Hepatocyte (in vitro differentiated cells): ENCODE data around the gene PDCD6IP. TPM values are rescaled to one million over a fixed set of nuclear protein-coding genes. Genes with fewer than 3 reads are reported as not detected.

Source experiments
- DNase-seq: peaks from one replicate; pipeline ENCODE4 v3.0.0-alpha.2; 2016; ENCODE audit warnings: low spot score
- H2AFZ ChIP-seq: fragments of 200-600 bp; sonication (generic); 2 replicates; pipeline ENCODE4 v1.6.0; 2016; ENCODE audit warnings: antibody characterized with exemption, mild to moderate bottlenecking
- H3K27ac ChIP-seq: fragments of 200-600 bp; sonication (generic); 2 replicates; pipeline ENCODE4 v1.5.1; 2016; ENCODE audit warnings: mild to moderate bottlenecking
- H3K27me3 ChIP-seq: fragments of 200-600 bp; sonication (generic); 2 replicates; pipeline ENCODE4 v1.6.1; 2016
- H3K36me3 ChIP-seq: fragments of 200-600 bp; sonication (generic); replicated peaks from 2 replicates; pipeline ENCODE4 v1.5.1; 2016; ENCODE audit warnings: low read depth; ENCODE audit not compliant: insufficient read depth
- H3K4me1 ChIP-seq: fragments of 200-600 bp; sonication (generic); 2 replicates; pipeline ENCODE4 v1.5.1; 2016; ENCODE audit warnings: mild to moderate bottlenecking, moderate library complexity; ENCODE audit not compliant: insufficient read depth
- H3K4me2 ChIP-seq: fragments of 200-600 bp; sonication (generic); 2 replicates; pipeline ENCODE4 v1.6.0; 2016
- H3K4me3 ChIP-seq: fragments of 200-600 bp; sonication (generic); 2 replicates; pipeline ENCODE4 v1.5.1; 2016; ENCODE audit warnings: mild to moderate bottlenecking
- H3K79me2 ChIP-seq: fragments of 200-600 bp; sonication (generic); 2 replicates; pipeline ENCODE4 v1.6.0; 2017; ENCODE audit warnings: mild to moderate bottlenecking
- H3K9me2 ChIP-seq: fragments of 200-600 bp; sonication (generic); replicated peaks from 2 replicates; pipeline ENCODE4 v1.6.0; 2017; ENCODE audit warnings: mild to moderate bottlenecking; ENCODE audit not compliant: insufficient read depth
- H3K9me3 ChIP-seq: fragments of 200-600 bp; sonication (generic); 2 replicates; pipeline ENCODE4 v1.5.1; 2016; ENCODE audit warnings: low read depth, mild to moderate bottlenecking
- H4K20me1 ChIP-seq: fragments of 200-600 bp; sonication (generic); 2 replicates; pipeline ENCODE4 v1.6.0; 2016; ENCODE audit warnings: mild to moderate bottlenecking; ENCODE audit not compliant: insufficient read depth, poor library complexity, severe bottlenecking
- CTCF ChIP-seq: fragments of 200-600 bp; sonication (generic); IDR thresholded peaks from 2 replicates; pipeline ENCODE4 v1.5.1; 2016; ENCODE audit warnings: antibody characterized with exemption, mild to moderate bottlenecking; ENCODE audit not compliant: poor library complexity
- EZH2 ChIP-seq: fragments of 200-600 bp; sonication (generic); IDR thresholded peaks from 2 replicates; pipeline ENCODE4 v1.6.1; 2016; ENCODE audit warnings: antibody characterized with exemption, mild to moderate bottlenecking, borderline replicate concordance
- EZH2phosphoT487 ChIP-seq: fragments of 200-600 bp; sonication (generic); IDR thresholded peaks from one replicate; pipeline ENCODE4 v1.6.1; 2018; ENCODE audit warnings: antibody characterized with exemption, mild to moderate bottlenecking, low read depth, moderate library complexity; ENCODE audit not compliant: unreplicated experiment, severe bottlenecking
- WGBS: methylation state at CpG from one replicate; pipeline ENCODE4 v1.1.6; 2016; ENCODE audit warnings: low lambda C conversion rate; ENCODE audit errors: missing lambda C conversion rate; 5-methylcytosine and 5-hydroxymethylcytosine counted together
- polyA plus RNA-seq: library from polyadenylated mRNA; unstranded; fragments of >200 nt; fragmentation: Nextera tagmentation; extraction: Ambion mirVana; gene quantifications from 2 replicates; pipeline ENCODE4 v1.2.1, GENCODE V29; 2016
- total RNA-seq: library from RNA; depleted of rRNA; stranded (reverse); fragments of >200 nt; gene quantifications from 2 replicates; pipeline ENCODE4 v1.2.3, GENCODE V29; 2014

PDCD6IP gene
- total and polyA plus RNA-seq, 2 experiments from 2014 or later = 83.6 to 121 TPM

- H3K9me2 ChIP-seq = no peaks in the 10 kb centered on the region
- no peak overlapping the region for H2AFZ ChIP-seq
- H3K4me3 ChIP-seq = no peak overlapping the region
- DNase-seq = no peak
- no peaks in the 10 kb centered on the region for H3K27me3 ChIP-seq
- H4K20me1 ChIP-seq = no peaks in the 10 kb centered on the region
- TF ChIP-seq EZH2phosphoT487 (no peak), EZH2 (no peak), CTCF (no peak)
- WGBS = 83% methylated on average over 1 of the region's 1 CpG
- H3K27ac ChIP-seq = no peak overlapping the region
- no peaks in the 10 kb centered on the region for H3K79me2 ChIP-seq
- H3K4me2 ChIP-seq = no peak overlapping the region
- no peaks in the 10 kb centered on the region for H3K36me3 ChIP-seq
- peaks cover 4% of the 10 kb centered on the region for H3K4me1 ChIP-seq
- no peaks in the 10 kb centered on the region for H3K9me3 ChIP-seq
These were observed 89.0 kb downstream of the PDCD6IP start for GRCh38 chr3:33887478-33887877.

- Histone ChIP-seq H3K4me1 (no peaks in the 10 kb centered on the region), H4K20me1 (no peaks in the 10 kb centered on the region), H3K4me2 (no peak overlapping the region), H3K79me2 (no peaks in the 10 kb centered on the region), H3K4me3 (no peak overlapping the region), H3K27ac (no peak overlapping the region), H3K9me2 (no peaks in the 10 kb centered on the region), H3K27me3 (no peaks in the 10 kb centered on the region), H3K9me3 (no peaks in the 10 kb centered on the region), H2AFZ (no peak overlapping the region), H3K36me3 (no peaks in the 10 kb centered on the region)
- TF ChIP-seq EZH2 = no peak
- no peak for DNase-seq
- WGBS = 82% methylated on average over 3 of the region's 3 CpGs
These were observed 91.1 kb downstream of the PDCD6IP start for GRCh38 chr3:33889394-33890039.

- H4K20me1 ChIP-seq = no peaks in the 10 kb centered on the region
- no peaks in the 10 kb centered on the region for H3K4me1 ChIP-seq
- no peaks in the 10 kb centered on the region for H3K9me3 ChIP-seq
- H2AFZ ChIP-seq = no peak overlapping the region
- no peaks in the 10 kb centered on the region for H3K27me3 ChIP-seq
- H3K4me3 ChIP-seq = no peak overlapping the region
- TF ChIP-seq CTCF = no peak
- no peak for DNase-seq
- H3K4me2 ChIP-seq = no peak overlapping the region
- H3K27ac ChIP-seq = no peak overlapping the region
- WGBS = 96% methylated on average over 1 of the region's 1 CpG
- no peaks in the 10 kb centered on the region for H3K79me2 ChIP-seq
- no peaks in the 10 kb centered on the region for H3K36me3 ChIP-seq
- no peaks in the 10 kb centered on the region for H3K9me2 ChIP-seq
These were observed 94.2 kb downstream of the PDCD6IP start for GRCh38 chr3:33892655-33893054.

- TF ChIP-seq CTCF = no peak
- TF ChIP-seq EZH2 = no peak
- TF ChIP-seq EZH2phosphoT487 = no peak
These were observed 97.2 kb downstream of the PDCD6IP start for GRCh38 chr3:33895658-33896057.

More at GRCh38 chr3:33895658-33896057, 97.2 kb downstream of the PDCD6IP start:
- no peak overlapping the region for H3K27ac ChIP-seq
- no peak for DNase-seq
- no peaks in the 10 kb centered on the region for H3K36me3 ChIP-seq
- H3K4me1 ChIP-seq = no peaks in the 10 kb centered on the region
- no peaks in the 10 kb centered on the region for H3K9me2 ChIP-seq
- H4K20me1 ChIP-seq = no peaks in the 10 kb centered on the region
- H3K4me2 ChIP-seq = no peak overlapping the region
- no peaks in the 10 kb centered on the region for H3K79me2 ChIP-seq
- H3K27me3 ChIP-seq = no peaks in the 10 kb centered on the region
- H3K4me3 ChIP-seq = no peak overlapping the region
- no peaks in the 10 kb centered on the region for H3K9me3 ChIP-seq
- no peak overlapping the region for H2AFZ ChIP-seq
